Measurements from ENCODE around the gene ATP6V1F. TPM values are rescaled to one million over a fixed set of nuclear protein-coding genes. Genes with fewer than 3 reads are reported as not detected.
"Not testable (repeated sequence)": the region's sequence is repeated elsewhere in the genome, so short reads cannot be mapped to it uniquely, and the experiment has no call there.

ATP6V1F gene
- total RNA-seq, 1 donor from 2014 or later, result 144 TPM

DNA sequence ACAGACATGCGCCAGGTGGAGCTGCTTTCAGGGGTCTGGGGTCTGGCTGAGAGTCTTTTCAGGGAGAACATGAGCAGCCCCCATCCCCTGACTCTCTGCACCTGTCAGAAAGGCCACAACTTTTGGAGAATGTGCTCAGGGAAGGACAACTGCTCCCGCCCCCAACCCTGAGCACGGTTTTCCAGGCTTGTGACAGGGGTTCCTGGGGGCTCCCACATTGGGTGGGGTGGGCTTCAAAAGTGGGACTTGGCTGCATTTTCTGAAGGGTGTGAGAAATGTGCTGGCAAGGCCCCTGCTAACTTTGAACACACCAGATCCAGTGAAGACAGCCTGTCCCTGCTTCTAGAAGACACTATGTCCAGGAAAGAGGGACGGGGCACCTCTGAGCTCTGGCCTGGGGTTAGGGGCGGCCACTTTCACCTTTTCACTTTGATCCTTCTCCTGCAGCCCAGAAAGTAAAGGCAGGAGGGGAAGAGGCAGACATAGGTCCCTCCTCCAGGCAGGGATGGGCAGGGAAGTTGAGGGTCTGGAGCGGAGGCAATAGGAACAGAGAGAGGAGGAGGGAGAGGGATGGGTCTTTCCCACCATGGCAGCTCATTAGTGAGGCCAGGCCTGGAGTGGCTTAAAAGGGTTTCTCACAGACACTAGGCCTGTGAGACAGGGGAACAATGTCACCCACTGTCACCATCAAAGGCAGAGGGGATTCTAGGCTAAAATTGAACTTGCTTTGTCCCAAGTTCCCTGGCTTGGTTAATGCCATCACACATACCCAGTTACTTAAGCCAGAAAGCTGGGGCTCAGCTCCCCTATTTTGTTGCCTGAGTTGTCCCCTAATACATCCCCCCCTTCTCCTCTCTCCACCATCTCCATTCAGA is 46.3 kb downstream of the ATP6V1F start:
- peaks cover 27% of the 10 kb centered on the region for H3K27me3 Mint-ChIP-seq (ENCODE audit: low read depth)
- peak overlapping the region; percentile 86 for H3K4me3 Mint-ChIP-seq
- TF ChIP-seq, protein P1, sequence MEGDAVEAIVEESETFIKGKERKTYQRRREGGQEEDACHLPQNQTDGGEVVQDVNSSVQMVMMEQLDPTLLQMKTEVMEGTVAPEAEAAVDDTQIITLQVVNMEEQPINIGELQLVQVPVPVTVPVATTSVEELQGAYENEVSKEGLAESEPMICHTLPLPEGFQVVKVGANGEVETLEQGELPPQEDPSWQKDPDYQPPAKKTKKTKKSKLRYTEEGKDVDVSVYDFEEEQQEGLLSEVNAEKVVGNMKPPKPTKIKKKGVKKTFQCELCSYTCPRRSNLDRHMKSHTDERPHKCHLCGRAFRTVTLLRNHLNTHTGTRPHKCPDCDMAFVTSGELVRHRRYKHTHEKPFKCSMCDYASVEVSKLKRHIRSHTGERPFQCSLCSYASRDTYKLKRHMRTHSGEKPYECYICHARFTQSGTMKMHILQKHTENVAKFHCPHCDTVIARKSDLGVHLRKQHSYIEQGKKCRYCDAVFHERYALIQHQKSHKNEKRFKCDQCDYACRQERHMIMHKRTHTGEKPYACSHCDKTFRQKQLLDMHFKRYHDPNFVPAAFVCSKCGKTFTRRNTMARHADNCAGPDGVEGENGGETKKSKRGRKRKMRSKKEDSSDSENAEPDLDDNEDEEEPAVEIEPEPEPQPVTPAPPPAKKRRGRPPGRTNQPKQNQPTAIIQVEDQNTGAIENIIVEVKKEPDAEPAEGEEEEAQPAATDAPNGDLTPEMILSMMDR (conservative IDR thresholded peaks at IDR 0.05), result no peak
- DNase-seq (ENCODE audit: low read depth, low spot score), result no peak
- peak overlapping the region; percentile 79 for H3K27ac Mint-ChIP-seq (ENCODE audit: unreplicated experiment)
- no peaks in the 10 kb centered on the region for H3K36me3 Mint-ChIP-seq (ENCODE audit: low read depth)
- H3K9me3 Mint-ChIP-seq, result no peaks in the 10 kb centered on the region
- peaks cover 26% of the 10 kb centered on the region for H3K4me1 Mint-ChIP-seq

DNA sequence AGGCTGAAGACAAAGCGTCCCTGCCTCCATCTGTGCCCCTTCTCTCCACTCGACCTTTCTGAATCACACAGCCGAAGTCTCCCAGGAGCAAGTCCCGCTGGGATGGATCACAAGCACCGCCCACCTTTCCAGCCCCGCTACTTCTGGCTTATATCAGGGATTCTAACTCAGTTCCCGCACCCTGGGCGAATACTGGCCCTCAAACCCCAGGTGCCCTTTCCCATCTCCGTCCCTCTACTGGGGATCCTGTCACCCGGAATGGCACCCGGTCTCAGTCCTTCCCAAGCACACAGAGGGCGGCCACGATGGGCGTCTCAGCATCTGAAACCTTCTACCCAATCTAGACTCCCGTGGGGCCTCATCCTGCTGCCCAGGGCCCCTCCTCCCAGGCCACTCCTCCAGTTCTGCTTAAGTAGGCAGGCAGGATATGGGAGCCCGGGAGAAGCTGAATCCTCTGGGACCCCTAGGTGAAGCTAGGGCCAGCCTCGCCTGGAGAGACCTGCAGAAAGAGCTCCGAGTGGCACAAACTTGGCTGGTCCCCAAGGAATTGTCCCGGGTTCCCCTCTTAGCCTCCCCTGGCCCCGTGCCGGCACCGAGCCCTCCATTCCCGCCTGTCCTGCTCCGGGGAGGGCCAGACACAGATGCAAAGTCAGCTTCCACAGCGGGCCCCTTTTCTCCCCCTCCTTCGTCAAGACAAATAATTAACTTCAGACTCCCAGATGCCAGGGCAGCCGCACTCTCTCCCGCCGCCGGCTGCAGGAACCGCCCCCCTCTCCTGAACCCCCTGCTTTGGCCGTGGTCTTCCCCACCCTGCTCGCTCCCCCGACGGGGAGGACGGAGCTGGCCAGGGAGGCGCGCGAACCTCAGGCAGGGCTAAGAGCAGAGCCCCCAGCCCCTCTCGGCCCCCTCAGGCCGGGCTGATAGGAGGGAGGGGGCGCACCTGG is 47.2 kb downstream of the ATP6V1F start:
- TF ChIP-seq, protein P1 (conservative IDR thresholded peaks at IDR 0.05), result no peak
- peak overlapping the region; percentile 79 for H3K27ac Mint-ChIP-seq (ENCODE audit: unreplicated experiment)
- H3K9me3 Mint-ChIP-seq, result no peaks in the 10 kb centered on the region
- H3K27me3 Mint-ChIP-seq (ENCODE audit: low read depth), result peaks cover 27% of the 10 kb centered on the region
- H3K36me3 Mint-ChIP-seq (ENCODE audit: low read depth), result no peaks in the 10 kb centered on the region
- H3K4me3 Mint-ChIP-seq, result peak overlapping the region; percentile 86
- DNase-seq (ENCODE audit: low read depth, low spot score), result no peak
- peaks cover 26% of the 10 kb centered on the region for H3K4me1 Mint-ChIP-seq

DNA sequence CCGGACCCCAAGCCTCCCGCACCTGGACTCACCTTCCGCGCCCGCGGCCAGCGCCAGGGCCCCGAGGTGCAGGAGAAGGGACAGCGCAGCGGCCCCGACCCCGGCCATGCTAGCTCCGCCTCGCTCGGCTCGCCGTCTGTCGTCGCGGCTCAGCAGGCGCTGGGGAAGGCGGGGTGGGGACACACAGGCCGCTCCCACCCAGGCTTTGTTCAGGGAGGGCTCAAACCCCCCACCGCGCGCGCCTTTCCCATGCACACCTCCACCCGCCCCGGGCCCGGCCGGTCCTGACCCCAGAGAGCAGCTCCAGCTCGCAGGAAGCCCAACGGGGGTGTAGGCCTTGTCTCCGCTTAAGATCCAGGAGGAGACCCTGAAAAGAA is 47.9 kb downstream of the ATP6V1F start, which contains the start of gene KCP:
TSS of gene KCP (minus strand) at position 141 of the 377 bp plus-strand sequence. CDS start at position 108, 33 bp downstream.
- TF ChIP-seq, protein P1 (conservative IDR thresholded peaks at IDR 0.05), result no peak
- Mint-ChIP-seq H3K4me1 (peaks cover 26% of the 10 kb centered on the region), H3K27me3 (ENCODE audit: low read depth) (peaks cover 29% of the 10 kb centered on the region), H3K36me3 (ENCODE audit: low read depth) (no peaks in the 10 kb centered on the region), H3K4me3 (peak within 1 kb of the TSS; percentile 86), H3K27ac (ENCODE audit: unreplicated experiment) (peak within 1 kb of the TSS; percentile 79), H3K9me3 (no peaks in the 10 kb centered on the region)
- no peak for DNase-seq (ENCODE audit: low read depth, low spot score)

DNA sequence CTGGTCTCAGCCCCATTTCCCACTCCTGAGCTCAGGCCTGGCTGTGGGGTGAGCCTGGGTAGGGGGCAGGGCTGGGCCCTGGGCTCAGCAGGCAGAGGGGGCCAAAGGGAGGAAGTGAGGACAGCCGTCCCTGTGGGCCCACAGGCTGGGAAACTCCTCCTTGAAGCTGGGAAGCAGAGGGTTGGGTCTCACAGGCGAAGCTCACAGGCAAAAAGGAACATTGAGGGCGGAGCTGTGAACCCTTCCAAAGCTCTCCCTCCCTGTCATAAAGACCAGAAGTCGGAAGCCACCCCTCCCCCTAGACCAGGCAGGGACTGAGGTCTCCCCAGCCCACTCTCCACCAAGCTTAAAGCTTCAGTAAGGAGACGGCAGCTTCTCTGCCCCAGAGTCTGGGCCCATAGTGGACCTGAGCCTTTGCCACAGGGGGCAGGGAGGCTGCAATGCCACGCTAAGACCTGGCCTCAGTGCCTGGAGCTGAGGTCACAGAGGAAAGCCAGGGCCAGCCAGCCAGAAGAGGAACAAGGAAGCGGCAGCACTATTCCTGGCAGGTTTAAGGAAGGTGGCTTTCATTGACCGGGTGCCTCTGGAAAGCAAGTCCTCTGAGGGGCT is 48.9 kb downstream of the ATP6V1F start:
- Mint-ChIP-seq H3K9me3 (no peaks in the 10 kb centered on the region), H3K4me1 (peaks cover 26% of the 10 kb centered on the region), H3K36me3 (ENCODE audit: low read depth) (no peaks in the 10 kb centered on the region), H3K4me3 (peak overlapping the region; percentile 75), H3K27me3 (ENCODE audit: low read depth) (peaks cover 29% of the 10 kb centered on the region), H3K27ac (ENCODE audit: unreplicated experiment) (no peak overlapping the region)
- DNase-seq (ENCODE audit: low read depth, low spot score), result no peak
- TF ChIP-seq, protein P1 (conservative IDR thresholded peaks at IDR 0.05), result no peak

DNA sequence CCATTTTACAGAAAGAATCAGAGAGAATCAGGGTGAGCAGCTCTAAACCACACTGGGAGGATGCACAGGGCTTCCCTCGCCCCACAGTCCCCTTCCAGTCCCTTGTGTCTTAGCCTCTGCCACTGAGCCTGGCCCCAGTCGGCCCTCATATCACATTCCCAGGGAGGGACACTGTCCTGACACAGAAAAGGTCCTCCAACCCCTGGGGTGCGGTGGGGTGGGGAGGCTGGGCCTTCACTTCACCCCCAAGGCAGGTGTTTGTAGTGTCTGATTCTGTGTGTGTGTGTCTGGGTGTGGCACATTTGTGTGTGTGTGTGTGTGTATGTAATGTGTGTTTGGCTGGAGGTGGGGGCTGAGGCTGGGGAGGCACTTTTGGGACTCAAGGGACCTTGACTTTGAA is 49.6 kb downstream of the ATP6V1F start:
- Mint-ChIP-seq H3K4me3 (no peak overlapping the region), H3K27me3 (ENCODE audit: low read depth) (peaks cover 29% of the 10 kb centered on the region), H3K9me3 (no peaks in the 10 kb centered on the region), H3K27ac (ENCODE audit: unreplicated experiment) (no peak overlapping the region), H3K4me1 (peaks cover 26% of the 10 kb centered on the region), H3K36me3 (ENCODE audit: low read depth) (no peaks in the 10 kb centered on the region)
- TF ChIP-seq, protein P1 (conservative IDR thresholded peaks at IDR 0.05), result no peak
- no peak for DNase-seq (ENCODE audit: low read depth, low spot score)

DNA sequence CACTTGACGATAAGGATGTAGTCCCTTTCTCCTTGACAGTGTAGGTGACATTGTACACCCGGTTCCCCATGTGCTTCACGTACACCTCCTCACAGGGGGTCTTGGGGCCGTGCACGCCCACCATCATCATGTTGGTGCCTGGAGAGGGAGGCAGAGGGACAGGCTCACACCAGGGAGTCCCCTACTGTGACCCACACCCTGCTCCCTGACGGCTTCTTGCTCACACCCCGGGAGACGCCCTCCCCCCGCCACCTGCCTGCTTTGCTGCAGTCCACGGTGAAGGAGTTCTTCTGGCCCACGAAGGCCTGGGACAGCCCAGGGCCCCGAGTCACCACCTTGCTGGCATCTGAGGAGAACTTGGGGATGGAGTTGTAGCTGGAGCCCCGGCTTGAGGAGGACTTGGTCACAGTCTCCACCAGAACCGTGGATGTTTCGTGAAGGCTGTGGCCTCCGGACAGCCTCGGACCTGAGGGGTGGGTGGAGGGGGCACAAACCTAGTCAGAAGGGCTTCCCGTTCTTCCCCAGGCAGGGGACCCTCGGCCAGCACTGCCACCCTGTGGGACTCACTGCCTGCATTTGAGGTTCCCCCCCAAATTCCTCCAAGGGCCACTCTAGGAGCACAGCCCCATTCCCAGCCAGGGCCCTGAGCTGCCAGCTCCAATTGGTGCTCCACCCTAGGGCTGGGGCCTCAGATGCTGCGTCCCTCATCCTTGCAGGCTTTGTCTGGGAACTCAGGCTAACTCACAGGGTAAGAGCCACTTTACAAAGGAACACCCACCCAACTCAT is 50.2 kb downstream of the ATP6V1F start:
- H3K4me3 Mint-ChIP-seq; DNase-seq (ENCODE audit: low read depth, low spot score); H3K36me3 Mint-ChIP-seq (ENCODE audit: low read depth); H3K27ac Mint-ChIP-seq (ENCODE audit: unreplicated experiment); H3K9me3 Mint-ChIP-seq: not testable (repeated sequence)
- peaks cover 26% of the 10 kb centered on the region for H3K4me1 Mint-ChIP-seq
- H3K27me3 Mint-ChIP-seq (ENCODE audit: low read depth), result peaks cover 30% of the 10 kb centered on the region
